HG02852 (cell line): Measurements from ENCODE around the gene FMO3.

ENCODE experiments used
- ATAC-seq: cut with Tn5 transposase; IDR thresholded peaks from one replicate; pipeline ENCODE4 v1.9.1; 2021; ENCODE audit warnings: mild to moderate bottlenecking, moderate library complexity; ENCODE audit not compliant: unreplicated experiment

FMO3 gene

GRCh38 chr1:171115280-171115897 is 24.7 kb downstream of the FMO3 start:
- no peak for ATAC-seq

GRCh38 chr1:171116676-171117075 is 26.0 kb downstream of the FMO3 start:
- ATAC-seq = no peak

DNA sequence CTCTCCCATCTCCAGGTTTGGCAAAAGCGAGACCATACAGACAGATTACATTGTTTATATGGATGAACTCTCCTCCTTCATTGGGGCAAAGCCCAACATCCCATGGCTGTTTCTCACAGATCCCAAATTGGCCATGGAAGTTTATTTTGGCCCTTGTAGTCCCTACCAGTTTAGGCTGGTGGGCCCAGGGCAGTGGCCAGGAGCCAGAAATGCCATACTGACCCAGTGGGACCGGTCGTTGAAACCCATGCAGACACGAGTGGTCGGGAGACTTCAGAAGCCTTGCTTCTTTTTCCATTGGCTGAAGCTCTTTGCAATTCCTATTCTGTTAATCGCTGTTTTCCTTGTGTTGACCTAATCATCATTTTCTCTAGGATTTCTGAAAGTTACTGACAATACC is 26.4 kb downstream of the FMO3 start:
- no peak for ATAC-seq

DNA sequence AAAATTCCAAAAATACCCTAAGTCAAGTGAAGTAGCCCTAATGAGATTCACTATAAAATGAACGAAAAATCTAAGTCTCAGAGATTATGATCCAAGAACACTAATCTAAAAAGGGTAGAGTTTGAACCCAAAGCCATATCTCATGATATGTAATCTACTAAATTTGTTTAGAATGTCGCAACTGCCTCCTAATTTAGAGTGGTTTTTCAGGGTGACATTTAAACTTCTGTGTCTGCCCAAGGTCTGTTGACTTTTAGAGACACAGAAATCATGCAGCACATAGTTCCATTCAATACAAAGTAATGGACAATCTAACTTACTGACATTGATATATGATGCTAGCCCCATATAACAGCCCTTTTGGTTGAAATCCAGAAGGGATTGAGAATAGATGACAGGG is 28.9 kb downstream of the FMO3 start:
- no peak for ATAC-seq

- ATAC-seq = no peak
Measured at GRCh38 chr1:171122299-171122698, 31.6 kb downstream of the FMO3 start.

GRCh38 chr1:171122893-171123292 is 32.2 kb downstream of the FMO3 start:
- ATAC-seq = no peak

GRCh38 chr1:171126504-171126903 is 35.8 kb downstream of the FMO3 start:
- no peak for ATAC-seq

- ATAC-seq = no peak
Measured at GRCh38 chr1:171127099-171127498, 36.4 kb downstream of the FMO3 start.

DNA sequence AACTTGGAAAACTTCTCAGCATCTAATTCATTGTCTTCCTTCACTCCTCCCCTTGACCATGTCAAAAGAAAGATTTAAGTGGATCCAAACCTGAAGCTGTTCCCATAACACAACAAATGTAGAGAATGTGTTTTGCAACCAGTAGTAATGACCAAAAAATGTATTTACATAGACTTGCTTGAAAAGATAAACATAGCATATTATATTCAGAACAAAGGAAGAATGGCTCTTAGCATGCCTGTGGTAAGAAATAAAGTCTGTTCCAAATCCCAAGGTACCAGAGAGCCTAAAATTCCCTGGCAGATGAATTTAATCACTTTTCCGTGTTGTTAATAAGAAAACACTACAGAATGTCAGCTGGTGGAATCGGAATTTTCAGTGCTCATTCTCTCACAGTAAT is 36.8 kb downstream of the FMO3 start:
- ATAC-seq = no peak

DNA sequence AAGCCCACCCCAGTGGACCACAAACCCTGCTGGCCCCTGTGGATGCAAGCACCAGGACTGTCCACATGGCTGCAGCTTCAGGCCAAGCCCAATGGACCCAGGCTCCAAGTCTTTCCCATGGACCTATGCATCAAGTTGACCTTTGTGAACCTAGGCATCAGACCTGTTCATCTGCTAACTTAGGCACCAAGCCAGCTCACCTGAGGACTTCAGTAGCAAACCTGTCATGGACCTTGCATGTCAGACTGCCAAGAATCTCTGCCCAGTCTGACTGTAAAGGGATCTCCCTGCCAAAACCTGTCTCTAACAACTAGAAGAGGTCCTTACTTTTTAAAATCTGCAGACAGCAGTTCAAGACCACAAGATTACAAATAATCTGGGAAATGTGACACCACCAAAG is 37.8 kb downstream of the FMO3 start:
- ATAC-seq = no peak

- ATAC-seq = no peak
Measured at GRCh38 chr1:171134204-171134923, 43.7 kb downstream of the FMO3 start.

DNA sequence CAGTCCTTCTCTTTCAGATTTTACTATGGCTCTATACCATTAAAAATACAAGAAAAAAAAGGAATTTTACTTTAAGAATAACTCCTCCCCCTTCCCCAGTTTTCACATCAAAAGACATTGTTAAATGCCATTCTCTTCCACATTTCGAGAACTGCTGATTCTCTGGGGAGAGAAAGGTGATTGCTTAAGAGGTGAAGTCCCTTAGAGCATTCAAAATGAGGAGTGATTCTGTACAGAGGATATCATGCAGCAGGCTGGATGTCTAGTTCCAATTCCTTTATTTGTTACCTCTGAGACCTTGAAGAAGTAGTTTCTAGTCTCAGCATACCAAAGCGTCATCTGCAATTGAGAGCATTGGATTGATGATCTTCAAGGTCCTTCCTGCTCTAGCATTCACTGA is 46.9 kb downstream of the FMO3 start:
- no peak for ATAC-seq

DNA sequence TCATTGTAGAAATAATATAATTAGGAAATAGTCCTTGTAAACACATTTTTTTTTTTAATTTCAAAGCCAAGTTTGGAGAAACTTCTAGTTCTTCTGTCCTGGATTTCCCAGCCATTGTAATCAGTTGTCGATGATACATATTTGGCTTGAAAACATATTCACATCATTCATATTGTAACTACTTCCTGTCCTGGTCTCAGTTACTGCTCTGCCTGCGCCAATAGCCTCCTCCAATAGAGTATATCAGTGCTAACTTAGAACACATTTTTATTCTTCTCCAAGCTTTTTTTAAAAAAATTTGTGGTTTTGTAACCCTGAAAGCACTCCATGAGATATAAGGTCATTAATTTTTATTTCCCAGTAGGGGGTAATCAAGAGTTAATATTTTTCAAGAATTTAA is 48.3 kb downstream of the FMO3 start:
- ATAC-seq = no peak

DNA sequence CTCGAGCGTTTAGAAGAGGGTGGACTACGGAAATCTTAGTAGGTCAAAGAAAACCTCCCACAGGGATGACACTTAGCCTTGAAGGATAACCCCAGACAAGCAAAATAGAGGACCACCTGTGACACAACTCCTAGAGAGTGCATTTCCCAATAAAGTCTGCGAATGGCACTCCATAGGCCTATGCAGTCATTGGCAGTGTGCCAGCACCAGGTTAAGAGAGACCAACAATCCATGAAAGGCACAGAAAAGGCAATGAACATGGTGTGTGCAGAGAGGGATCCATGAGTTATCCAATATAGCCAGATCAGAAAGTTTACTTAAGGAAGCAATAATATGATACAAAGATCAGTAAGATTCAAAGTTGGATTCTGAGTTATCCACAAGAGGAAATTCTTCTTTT is 49.2 kb downstream of the FMO3 start:
- ATAC-seq = no peak

GRCh38 chr1:171140401-171140800 is 49.7 kb downstream of the FMO3 start:
- ATAC-seq = no peak

DNA sequence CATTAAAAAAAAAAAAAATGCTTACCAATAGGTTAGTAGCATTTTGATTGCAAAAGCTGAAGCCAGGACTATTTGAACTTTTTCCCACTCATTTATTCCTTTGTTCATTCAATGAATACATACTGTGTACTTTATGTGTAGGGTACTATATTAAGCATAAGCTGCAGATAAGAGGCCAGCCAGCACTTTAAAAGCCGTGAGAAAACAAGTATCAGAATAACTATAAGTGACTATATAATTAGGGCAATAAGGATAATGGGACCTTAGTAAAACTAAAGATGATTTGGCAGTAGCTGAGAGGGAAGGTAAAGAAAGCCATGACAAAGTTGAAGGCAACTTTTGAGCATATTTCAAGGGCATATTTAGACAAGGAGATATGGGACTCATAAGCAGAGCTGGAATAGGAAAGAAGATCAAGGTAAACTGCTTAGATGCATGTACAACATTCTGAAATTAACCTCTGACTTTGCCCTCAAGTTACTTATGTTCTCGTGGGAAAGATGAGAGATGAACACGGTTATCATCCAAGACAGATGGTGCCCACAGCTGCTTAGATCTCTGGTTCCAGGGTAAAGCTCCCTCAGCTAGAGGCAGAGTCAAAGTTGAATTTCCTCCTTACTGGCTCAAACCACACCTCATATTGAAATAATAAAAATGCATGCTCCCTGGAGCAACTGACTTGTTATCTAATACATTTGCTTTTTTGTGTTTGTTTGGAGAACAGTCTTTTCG is 50.4 kb downstream of the FMO3 start:
- no peak for ATAC-seq

DNA sequence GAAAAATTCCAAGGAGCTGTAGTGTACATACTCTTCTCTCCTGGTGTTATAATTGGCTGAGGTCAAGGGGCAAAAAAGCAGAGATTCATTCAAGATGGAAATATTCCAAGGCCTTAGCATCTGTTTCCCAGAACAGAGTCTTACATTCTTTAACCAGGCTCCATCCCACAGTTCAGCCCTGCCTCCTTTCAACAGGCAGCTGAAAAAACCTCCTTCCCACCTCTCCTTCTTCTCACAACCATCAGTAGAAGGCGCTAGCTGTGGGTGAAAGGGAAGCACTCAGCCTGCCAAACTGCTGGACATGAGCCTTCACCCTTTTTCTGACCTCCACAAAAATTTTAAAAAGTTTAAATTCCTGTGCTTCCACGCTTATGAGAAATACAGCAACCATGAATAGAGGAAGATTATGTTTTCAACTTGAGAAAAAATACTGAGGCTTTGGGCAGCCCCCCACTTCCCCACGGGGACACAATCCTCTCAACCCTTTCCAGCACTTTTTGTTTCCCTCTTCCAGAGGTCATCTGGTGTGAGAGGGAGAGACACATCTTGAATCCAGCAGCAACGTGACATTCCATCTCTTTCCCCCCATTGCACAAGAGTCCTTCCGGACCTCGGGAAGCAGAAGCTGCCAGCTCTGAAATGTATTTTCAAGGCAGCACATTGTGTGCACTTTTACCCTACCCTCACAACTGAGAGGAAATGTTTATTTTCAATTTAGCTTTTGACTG is 51.1 kb downstream of the FMO3 start:
- no peak for ATAC-seq

GRCh38 chr1:171142416-171143385 is 52.0 kb downstream of the FMO3 start:
- no peak for ATAC-seq

- ATAC-seq = no peak
Measured at GRCh38 chr1:171150156-171150555, 59.5 kb downstream of the FMO3 start.

DNA sequence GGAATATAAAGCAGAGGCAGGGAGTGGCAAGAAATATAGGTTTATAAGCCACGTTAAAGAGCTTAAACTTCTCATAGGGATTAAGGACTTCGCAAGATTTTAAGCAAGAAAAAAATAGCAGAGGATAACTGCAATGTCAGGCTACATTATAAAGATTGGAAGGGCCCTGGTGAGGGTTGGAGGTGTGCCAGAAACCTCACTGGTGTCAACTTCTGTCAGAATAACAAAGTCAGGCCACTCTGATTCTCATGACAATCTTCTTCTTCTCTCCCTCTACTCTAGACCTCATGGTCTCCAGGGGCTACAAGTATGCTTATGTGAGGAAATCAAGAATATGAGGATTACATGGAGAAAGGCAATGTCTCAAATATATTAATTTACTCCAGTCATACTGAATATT is 61.8 kb downstream of the FMO3 start:
- no peak for ATAC-seq
